Kidney tubule cell (primary cell): Measurements from ENCODE around the gene PIK3R6.
A peak's percentile ranks its signal among the peaks of the same experiment; 100 is the strongest.
"Not testable (repeated sequence)": the region's sequence is repeated elsewhere in the genome, so short reads cannot be mapped to it uniquely, and the experiment has no call there.

ENCODE experiments used
- DNase-seq: peaks from one replicate; pipeline ENCODE4 v3.0.0-alpha.2; 2018; ENCODE audit warnings: low spot score

The PIK3R6 gene

GRCh38 chr17:8893621-8894201 is 26.2 kb upstream of the PIK3R6 start:
- DNase-seq: no peak

DNA sequence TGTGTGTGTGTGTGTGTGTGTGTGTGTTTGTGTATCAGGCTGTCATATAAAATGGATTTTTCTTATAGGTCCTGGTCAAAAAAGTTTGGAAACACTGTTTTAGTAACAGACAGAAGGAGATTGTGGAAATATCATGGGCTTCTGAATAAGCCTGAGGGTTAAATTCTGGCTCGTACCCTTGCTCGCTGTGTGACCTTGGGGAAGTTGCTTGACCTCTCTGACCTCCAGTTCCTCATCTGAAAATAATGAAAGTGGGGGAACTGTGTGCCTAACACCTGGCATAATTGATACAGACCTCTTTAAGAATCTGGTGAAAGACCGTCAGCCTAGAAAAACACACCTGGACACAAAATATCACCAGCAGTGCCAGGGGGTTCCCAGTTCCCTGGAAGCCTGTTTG is 25.6 kb upstream of the PIK3R6 start:
- no peak for DNase-seq

DNA sequence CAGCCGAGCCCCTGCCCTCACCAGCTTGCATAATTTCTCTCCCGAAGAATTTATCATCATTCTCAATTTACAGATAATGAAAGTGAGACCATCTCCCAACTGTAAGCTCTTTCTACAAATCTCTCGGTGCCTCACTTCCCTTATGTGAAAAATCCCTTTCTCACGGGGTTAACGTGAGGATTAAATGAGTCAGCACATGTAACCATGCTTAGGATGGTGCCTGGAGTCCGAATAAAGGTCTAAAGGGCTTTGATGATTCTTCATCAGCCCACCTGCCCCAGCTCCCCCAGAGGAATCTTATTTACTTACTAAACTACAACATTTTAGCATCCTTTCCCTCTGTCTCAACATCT is 24.8 kb upstream of the PIK3R6 start:
- no peak for DNase-seq

GRCh38 chr17:8890671-8891070 is 23.2 kb upstream of the PIK3R6 start:
- DNase-seq: no peak

DNA sequence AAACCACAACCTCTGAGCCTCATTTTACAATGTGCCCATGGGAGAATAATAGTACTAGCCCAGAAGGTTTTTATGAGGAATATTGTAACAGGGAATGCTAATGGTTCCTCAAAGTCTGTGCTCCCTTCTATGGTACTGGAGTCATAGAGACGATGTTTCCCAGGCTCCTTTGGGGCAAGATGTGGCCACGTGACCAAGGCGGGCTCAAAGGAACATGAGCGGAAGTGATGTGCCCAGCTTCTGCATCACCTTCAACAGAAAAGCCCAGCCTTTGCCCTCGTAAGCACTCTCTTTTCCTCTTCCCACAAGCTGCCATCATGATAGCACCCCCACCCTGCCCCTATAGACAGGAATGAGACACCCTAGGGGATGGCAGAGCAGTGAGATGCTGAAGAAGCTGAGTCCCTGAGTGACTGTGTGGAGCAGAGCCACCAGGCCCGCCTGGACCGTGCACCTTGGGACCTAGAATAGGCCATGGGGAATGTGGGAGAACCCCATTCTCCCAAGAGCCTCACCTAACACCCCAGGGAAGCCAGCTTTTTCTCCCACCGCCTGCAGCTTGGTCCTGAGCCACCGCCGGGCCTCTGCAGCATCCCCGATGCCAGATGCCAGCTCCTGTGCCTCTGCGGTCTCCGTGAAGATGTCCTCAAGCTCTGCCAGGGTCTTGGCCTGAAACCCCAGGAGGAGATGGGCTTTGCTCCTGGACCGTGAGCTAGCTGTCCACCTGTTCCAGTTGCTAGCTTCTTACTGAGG is 22.2 kb upstream of the PIK3R6 start:
- no peak for DNase-seq

DNA sequence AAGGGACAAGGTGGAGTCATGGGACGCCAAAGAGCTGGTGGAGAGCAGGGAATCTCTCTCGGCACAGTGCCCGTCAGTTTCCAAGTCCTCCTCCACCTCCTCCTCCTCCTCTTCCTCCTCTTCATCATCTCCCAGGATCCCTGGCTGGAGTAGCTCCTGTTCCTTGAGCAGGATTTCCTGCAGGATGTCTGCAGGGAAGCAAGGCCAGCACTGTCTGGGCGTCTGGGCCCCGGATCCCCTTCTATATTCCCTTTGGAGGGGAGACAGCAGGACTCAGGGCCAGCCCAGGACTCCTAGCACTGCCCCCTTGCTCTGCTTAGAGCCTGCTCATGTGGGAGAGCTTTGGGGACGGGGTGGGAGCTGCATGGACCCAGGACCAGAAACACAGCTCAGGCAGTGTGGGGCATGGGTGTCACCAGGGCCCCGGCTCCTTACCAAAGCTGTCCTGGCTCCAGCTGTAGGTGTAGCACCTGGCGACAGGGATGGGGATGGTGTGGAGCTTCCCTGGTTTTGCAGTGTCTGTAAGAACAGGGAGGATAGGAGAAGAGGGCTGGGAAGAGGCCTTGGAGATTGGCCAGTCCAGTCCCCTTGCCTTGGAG is 21.3 kb upstream of the PIK3R6 start:
- no peak for DNase-seq

- peak; percentile 34 for DNase-seq
Measured at GRCh38 chr17:8887834-8888703, 20.6 kb upstream of the PIK3R6 start.

- DNase-seq: no peak
Measured at GRCh38 chr17:8887301-8887700, 19.8 kb upstream of the PIK3R6 start.

GRCh38 chr17:8885967-8886684 is 18.7 kb upstream of the PIK3R6 start:
- DNase-seq: no peak

DNA sequence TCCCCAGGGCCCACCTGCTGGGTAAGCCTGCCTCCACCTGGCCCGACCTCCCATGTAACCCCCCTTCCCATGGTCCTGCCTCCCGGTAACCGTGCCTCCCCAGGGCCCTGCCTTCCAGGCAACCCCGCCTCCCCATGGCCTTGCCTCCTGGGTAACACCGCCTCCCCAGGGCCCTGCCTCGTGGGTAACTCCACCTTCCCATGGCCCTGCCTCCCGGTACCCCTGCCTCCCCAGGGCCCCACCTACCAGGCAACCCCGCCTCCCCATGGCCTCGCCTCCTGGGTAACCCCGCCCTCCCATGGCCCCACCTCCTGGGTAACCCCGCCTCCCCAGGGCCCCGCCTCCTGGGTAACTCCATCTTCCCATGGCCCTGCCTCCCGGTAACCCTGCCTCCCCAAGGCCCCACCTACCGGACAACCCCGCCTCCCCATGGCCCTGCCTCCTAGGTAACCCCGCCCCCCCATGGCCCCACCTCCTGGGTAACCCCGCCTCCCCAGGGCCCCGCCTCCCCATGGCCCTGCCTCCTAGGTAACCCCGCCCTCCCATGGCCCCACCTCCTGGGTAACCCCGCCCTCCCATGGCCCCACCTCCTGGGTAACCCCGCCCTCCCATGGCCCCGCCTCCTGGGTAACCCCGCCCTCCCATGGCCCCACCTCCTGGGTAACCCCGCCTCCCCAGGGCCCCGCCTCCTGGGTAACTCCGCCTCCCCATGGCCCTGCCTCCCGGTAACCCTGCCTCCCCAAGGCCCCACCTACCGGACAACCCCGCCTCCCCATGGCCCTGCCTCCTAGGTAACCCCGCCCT is 17.9 kb upstream of the PIK3R6 start:
- not testable (repeated sequence) for DNase-seq

- no peak for DNase-seq
Measured at GRCh38 chr17:8884336-8884990, 17.0 kb upstream of the PIK3R6 start.

DNA sequence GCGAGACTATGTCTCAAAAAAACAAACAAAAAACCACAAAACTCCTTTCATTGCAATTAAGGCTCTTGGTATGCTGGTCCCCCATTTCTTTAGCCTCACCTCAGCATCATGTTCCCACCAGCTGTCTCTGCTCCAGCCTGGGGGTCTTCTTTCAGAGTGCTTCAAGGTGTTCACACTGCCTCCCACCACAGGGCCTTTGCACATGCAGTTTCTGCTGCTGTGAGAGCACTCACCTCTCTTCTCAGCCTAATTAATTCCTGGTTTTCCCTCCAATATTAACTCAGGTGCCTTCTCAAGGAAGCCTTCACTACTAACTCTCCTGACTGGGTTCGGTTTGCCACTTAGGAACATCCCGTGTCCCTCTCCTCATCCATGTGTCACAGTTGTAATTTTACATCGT is 15.9 kb upstream of the PIK3R6 start:
- no peak for DNase-seq

DNA sequence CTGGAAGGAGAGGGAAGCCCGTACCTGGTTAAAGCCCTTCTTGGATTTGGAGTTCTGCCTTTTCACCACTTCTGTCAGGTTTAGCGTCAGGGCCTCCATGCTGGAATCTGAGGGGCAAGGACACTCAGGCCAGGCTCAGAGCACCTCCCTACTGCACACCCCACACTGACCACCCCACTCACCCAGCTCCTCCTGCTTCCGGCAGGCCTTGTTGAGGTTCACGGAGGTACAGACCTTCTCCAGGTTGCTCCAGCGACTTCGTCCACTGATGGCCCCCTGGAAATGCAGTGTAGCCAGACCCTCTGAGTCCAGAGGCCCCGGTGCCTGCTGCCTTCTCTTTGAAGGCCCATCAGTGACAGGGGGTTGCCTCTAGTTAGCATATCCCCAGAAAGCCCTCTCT is 14.1 kb upstream of the PIK3R6 start:
- no peak for DNase-seq

DNA sequence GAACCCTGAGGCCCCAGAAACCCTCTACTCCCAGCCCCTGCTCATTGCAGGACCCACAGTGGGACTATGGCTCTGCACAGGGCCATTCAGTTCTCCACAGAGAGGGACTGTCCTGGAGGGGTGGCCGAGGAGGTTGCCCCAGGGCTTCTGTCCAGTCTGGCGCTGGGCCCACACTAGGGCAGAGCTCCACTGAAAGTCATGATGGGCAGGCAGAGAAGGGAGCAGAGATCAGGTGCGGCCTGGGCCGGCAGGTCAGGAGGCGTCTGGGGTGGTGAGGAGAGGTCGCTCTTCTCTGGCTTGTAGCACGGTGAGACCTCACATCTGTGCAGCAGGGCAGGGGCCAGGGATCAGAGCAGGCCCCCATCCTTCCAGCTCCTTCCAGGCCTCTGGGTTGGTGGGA is 13.0 kb upstream of the PIK3R6 start:
- no peak for DNase-seq

GRCh38 chr17:8879410-8879809 is 11.9 kb upstream of the PIK3R6 start:
- DNase-seq: no peak

DNA sequence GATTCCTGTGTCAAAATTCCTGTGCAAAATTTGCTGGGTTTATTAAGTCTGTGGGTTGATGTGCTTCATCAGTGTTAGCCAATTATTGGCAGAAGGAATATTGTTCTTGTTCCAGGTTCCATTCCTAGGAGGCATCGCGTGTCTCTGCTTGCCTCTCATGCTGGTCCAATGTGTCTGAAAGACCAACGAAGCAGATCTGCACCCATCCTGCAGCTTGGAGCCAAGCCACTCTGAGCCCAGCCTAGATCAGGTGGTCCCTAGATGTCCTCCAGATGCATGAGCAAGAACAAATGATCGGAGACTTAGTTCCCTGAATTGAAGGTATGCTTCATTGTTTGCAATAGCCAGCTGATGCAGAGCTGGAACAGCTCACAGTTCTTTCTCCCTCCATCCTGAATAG is 10.5 kb upstream of the PIK3R6 start:
- no peak for DNase-seq

DNA sequence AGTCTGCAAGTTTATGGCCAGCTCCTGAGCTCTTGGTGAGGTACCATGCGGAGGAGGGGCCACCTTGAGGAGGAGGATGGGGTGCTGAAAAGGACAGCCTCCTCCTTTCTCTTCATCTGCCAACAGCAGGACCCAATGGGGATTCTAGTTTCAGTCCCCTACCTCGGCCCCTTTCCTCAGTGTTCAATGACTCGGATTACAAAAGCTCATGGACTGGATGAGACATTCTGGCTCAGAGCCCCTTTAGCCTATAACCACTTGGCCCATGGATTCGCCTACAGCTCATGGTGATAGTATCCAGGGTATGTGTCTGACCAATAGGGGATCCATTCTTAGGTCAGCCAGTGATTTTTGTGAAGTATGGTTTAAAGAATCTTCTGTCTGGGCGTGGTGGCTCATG is 8.5 kb upstream of the PIK3R6 start:
- no peak for DNase-seq

DNA sequence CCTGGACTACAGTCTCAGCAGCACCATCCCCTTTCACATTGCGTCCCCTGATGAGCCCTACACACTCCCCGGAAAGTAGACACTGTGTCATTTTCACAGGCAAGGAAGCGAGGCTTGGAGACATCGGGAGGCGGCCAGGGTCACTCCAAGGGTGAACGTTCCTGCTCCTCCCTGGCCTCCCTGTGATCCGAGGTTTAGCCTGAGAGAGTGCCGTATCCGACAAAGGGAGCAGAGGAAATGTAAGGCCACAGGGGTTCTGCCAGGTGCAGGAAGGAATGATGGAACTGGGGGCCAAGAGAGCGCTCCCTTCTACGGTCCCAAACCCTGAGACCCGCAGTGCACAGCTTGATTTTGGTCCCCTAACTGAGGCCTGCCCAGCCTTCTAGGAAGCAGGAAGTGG is 8.0 kb upstream of the PIK3R6 start:
- DNase-seq: no peak

- no peak for DNase-seq
Measured at GRCh38 chr17:8873801-8874715, 6.6 kb upstream of the PIK3R6 start.
